HG02973 (cell line): ENCODE measurements around the gene PCF11.
A peak's percentile ranks its signal among the peaks of the same experiment; 100 is the strongest.
"Not testable (repeated sequence)": the region's sequence is repeated elsewhere in the genome, so short reads cannot be mapped to it uniquely, and the experiment has no call there.

Source experiments
- ATAC-seq: cut with Tn5 transposase; IDR thresholded peaks from one replicate; pipeline ENCODE4 v1.9.1; 2021; ENCODE audit warnings: moderate library complexity; ENCODE audit not compliant: unreplicated experiment

Gene PCF11

GRCh38 chr11:83191491-83191890, 34.6 kb downstream of the PCF11 start:
- no peak for ATAC-seq

- ATAC-seq: no peak
Measured at GRCh38 chr11:83191986-83192385, 35.1 kb downstream of the PCF11 start.

- ATAC-seq: no peak
Measured at GRCh38 chr11:83192606-83193245, 35.8 kb downstream of the PCF11 start.

- ATAC-seq: peak; percentile 84
Measured at GRCh38 chr11:83193315-83194280, 36.7 kb downstream of the PCF11 start, which contains the start of gene ANKRD42. TSS of gene ANKRD42 (plus strand) at chr11:83193712. CDS start at chr11:83194671, 959 bp downstream.

GRCh38 chr11:83194281-83195142, 37.6 kb downstream of the PCF11 start:
- ATAC-seq: peak; percentile 54

- ATAC-seq: no peak
Measured at GRCh38 chr11:83195143-83195466, 38.2 kb downstream of the PCF11 start.

- ATAC-seq: no peak
Measured at GRCh38 chr11:83195649-83196048, 38.7 kb downstream of the PCF11 start.

- ATAC-seq: no peak
Measured at GRCh38 chr11:83200035-83200434, 43.1 kb downstream of the PCF11 start.

GRCh38 chr11:83205608-83206185, 48.8 kb downstream of the PCF11 start:
- no peak for ATAC-seq

- no peak for ATAC-seq
Measured at GRCh38 chr11:83206221-83206620, 49.3 kb downstream of the PCF11 start.

- not testable (repeated sequence) for ATAC-seq
Measured at GRCh38 chr11:83206771-83207382, 49.9 kb downstream of the PCF11 start.

- no peak for ATAC-seq
Measured at GRCh38 chr11:83219095-83219494, 62.2 kb downstream of the PCF11 start.

GRCh38 chr11:83220260-83220659, 63.3 kb downstream of the PCF11 start:
- no peak for ATAC-seq

GRCh38 chr11:83221694-83222093, 64.8 kb downstream of the PCF11 start:
- ATAC-seq: no peak

GRCh38 chr11:83222499-83222898, 65.6 kb downstream of the PCF11 start:
- ATAC-seq: no peak

GRCh38 chr11:83223457-83223856, 66.5 kb downstream of the PCF11 start:
- ATAC-seq: no peak

- no peak for ATAC-seq
Measured at GRCh38 chr11:83235825-83236224, 78.9 kb downstream of the PCF11 start.
